ENCODE results near the gene PCDHGC4.

The PCDHGC4 gene

DNA sequence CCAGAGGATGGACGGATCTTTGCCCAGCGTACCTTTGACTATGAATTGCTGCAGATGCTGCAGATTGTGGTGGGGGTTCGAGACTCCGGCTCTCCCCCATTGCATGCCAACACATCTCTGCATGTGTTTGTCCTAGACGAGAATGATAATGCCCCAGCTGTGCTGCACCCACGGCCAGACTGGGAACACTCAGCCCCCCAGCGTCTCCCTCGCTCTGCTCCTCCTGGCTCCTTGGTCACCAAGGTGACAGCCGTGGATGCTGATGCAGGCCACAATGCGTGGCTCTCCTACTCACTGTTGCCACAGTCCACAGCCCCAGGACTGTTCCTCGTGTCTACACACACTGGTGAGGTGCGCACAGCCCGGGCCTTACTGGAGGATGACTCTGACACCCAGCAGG, 5.9 kb downstream of the PCDHGC4 start:
- no peak for DNase-seq

DNA sequence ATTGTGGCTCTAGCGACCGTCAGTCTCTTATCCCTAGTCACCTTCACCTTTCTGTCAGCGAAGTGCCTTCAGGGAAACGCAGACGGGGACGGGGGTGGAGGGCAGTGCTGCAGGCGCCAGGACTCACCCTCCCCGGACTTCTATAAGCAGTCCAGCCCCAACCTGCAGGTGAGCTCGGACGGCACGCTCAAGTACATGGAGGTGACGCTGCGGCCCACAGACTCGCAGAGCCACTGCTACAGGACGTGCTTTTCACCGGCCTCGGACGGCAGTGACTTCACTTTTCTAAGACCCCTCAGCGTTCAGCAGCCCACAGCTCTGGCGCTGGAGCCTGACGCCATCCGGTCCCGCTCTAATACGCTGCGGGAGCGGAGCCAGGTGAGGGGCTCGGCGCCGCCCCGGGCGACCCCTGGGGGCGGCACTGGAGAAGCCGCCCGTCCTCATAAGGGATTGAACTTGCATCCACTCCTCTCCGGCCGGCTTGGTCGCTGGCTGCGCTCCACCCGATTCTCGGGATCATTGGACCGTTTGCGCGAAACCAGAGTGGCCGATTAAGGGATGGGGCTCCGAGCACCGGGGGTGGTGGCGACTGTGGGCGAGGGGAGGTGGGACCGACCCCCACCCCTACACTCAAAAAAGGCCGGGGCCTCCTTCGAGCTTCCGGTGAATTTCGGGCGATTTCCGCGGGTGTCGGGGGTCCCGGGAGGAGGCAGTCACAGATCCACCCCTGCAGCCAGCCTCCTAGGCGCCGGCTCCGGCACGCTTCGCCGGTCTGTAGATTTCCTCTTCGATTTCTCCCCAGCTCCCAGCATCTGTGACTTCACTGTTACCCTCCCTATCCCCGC, 6.7 kb downstream of the PCDHGC4 start:
- DNase-seq, result peak; percentile 45

DNA sequence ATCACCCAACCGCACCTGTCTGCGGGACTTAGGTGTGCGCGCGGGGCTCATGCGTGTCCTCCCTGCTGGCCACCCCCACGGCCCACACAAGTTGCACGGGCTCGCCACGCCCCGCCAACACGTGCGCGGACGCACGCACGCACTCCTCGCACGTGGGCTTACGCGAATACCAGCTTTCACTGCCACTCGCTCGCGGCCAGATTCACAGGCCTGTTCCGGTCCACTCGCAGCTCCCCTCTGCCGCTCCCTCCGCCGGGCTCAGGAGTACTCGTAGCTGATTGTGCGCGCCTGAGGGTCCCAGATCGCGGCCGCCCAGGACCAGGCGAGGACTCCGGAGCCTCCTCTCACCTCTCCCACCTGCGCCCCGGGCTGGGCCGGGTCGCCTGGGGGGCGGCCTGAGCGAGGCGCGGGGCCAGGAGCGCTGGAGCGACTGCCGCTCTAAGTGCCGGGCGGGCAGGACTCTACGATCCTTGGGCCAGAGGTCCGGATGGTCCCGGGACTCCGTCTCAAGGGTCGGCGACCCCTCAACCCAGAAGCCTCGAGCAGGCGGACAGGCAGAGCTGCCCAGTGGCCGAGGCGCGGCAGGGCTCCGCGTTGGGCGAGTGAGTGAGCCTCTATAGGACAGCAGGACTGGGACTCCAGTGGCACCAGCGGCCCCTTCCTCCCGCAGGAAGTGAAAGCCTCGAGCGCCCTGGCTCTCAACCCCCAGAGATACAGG, 7.5 kb downstream of the PCDHGC4 start:
- DNase-seq, result peak; percentile 65

DNA sequence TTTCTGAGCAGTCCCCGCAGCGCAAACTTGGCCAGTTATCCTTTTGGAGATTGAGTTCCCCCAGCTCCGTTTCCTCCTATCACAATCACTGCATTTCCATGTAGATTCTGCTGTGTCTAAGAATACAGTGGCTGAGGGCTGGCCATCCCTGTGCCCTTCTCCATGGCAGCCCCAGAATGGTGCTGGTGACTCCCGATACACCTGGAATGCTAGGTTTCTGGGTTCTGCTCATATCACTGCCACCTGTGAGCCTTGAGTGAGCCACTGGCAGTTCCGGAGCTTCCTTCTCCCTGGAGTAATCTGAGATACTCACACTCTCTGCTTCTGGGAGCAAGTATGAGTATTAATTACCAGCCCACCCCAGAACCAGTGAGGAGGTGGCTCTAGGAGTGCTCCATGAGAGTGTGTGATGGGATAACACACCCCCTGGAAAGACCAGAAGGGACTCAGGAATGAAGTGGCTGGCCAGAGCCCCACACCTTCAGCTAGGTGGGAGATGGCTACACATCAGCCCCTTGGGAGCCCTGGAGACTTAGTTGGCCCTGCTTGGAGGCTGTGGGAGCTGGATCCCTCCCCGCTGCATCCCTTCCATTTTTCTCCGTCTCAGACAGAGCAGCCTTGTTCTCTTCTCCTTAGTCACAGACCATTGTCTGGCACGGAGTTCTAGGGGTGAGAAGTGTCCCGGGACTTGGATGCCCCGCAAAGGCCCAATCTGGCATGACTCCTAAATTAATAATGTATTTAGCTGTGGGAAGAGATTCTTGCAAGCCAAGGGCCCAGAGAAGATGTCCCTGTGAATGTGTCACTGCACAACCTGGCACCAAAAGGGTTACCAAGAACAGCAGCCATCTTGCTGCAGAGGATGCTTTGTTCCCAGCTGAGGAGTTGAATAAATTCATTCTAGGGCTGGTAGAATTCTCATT, 8.9 kb downstream of the PCDHGC4 start:
- peak; percentile 59 for DNase-seq

DNA sequence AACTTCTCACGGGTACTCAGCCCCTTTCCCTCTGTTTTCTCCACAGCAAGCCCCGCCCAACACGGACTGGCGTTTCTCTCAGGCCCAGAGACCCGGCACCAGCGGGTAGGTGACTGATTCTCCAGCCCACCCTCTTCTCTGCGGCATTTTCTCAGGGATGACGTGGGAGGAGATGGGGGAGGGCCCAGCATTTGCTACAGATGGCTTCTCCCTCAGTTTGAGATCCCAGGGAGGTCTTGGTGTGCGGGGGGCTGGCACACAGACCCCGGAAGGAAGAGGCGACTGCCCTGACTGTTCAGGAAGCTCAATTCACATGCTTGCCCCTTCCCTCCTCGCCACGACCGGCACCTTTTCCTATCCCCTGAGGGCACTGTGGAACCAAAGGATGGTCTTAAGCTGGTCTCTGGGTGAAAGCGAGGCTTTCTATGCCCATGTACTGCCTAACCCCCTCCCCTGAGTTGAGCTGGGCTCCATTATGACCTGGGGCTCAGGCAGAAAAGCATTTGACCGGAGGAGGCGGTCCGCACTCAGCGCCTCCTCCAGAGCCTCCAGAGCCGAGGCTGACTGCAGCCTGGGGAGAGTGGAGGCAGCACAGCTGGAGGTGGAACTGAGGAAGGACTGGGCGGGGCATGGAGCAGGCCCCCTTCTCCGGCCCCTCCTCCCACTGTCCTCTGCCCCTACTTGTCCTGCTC, 10.1 kb downstream of the PCDHGC4 start:
- DNase-seq, result peak; percentile 77

DNA sequence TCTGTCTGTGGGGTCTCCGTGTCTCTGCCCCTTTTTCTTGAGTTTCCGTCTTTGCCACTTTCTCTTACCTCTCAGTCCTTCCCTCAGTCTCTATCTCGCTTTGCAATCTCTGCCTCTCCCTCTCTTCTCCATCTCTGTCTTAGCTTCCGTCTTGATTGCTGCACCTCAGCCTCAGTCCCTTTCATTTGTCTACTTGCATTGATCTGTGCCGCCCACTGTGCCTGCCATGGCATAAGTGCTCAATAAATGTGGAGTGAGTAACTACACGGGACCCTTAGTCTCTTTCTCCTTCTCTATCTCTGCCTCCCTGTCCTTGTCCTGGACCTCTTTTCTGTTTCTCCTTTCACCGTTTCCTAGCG, 10.6 kb downstream of the PCDHGC4 start:
- DNase-seq, result peak; percentile 35

DNA sequence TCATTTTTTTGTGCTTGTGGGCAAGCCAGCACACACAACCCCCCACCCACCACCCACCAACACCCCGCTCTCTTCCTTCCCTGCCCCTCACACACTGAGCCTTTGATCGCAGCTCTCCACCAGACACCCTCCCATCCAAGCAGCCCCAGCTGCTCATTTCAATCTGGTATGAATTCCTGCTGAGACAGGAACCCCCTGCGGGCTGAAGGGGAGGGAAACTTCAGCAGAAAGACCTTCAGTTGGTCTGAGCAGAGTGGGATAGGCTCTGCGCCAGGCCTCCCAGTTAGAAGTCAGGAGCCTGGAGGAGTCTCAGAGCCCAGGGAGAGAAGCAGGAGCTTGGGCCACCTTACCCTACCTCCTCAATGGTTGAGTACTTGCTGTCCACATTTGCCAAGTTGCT, 11.2 kb downstream of the PCDHGC4 start:
- DNase-seq, result peak; percentile 84

DNA sequence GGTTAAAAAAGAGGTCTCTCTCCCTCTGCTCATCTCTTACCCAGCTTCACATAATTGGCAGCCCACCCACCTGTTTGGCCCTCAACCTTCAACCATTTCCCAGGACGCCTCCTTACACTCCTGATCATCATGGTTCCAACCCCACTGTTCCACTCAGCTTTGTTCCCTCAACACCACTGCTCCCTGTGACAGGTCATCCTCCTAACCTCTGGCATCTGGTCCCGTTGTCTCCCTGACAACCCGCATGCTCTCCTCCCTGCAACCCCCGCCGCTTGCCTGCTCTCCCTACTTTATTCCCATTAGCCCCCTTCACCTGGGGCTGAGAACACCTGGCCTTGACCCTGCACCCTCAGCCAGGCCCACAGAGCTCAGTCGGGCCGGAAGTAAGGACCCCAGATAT, 16.9 kb downstream of the PCDHGC4 start:
- DNase-seq, result peak; percentile 54

DNA sequence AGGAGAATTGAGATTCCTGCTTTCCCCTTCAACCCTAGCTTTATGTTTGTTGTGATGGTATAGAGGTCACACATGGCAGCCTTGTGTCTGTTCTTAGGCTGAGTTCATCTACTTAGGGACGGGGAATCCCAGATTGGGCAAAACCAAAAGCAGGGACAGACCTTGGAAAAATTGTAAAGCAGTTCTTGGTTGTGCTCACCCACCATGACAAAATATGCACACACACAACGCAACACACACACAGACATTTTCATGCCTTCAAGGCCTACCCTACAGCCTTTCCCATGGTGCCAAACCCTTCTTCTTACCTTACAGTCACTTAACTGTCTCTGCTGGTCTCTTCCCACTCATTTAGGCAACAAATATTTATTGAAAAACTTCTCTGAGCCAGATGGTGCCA, 18.9 kb downstream of the PCDHGC4 start:
- no peak for DNase-seq

DNA sequence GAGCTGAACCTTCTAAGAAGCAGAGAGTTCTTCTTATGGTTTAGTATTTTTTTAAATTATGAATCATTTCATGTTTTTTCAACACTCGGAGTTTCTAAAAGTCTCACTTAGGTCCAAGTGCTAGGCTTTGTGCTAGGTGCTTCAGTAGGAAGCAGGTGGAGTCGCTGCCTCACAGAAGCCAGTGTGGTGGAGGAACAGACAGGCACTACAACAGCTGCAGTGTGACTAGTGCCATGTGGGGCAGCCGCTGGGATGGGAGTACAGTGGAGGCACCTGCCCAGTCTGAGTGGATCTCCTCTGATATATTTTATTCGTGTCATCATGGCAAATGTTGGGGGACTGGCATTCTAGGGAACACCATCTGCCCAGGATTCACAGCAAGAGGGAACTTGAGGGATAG, 19.4 kb downstream of the PCDHGC4 start:
- no peak for DNase-seq

DNA sequence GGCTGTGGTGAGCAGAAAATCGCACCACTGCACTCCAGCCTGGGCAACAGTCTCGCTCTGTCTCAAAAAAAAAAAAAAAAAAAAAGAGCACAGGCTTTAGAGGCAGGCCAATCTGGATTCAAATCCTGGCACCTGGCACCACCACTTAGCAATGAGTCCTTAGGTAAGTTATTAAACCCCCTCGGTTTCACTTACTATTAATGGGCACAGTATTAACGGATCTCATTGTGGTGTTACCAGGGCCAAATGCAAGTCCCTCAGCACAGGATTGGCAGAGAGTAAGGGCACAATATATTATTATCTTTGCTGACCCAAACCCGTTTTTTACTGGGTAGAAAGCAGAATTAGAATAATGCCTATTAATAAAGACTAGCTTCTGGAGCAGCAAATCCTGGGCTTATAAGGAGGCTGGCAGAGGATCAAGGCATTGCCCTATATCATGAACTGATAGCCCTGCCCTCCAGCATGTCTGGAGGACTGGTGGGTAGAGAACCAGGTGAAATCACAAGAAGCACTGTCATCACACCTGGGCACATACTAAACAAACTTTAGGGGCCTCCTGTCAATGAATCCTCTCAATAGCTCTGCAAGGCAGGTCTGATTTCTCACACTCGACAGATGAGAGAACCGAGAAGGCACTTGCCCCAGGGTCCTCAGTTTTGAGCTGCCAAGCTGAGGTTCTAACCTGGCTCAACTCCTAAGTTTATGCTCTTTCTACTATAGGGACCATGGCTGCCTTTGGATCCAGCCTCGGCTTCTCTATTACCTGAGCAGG, 21.7 kb downstream of the PCDHGC4 start:
- no peak for DNase-seq

DNA sequence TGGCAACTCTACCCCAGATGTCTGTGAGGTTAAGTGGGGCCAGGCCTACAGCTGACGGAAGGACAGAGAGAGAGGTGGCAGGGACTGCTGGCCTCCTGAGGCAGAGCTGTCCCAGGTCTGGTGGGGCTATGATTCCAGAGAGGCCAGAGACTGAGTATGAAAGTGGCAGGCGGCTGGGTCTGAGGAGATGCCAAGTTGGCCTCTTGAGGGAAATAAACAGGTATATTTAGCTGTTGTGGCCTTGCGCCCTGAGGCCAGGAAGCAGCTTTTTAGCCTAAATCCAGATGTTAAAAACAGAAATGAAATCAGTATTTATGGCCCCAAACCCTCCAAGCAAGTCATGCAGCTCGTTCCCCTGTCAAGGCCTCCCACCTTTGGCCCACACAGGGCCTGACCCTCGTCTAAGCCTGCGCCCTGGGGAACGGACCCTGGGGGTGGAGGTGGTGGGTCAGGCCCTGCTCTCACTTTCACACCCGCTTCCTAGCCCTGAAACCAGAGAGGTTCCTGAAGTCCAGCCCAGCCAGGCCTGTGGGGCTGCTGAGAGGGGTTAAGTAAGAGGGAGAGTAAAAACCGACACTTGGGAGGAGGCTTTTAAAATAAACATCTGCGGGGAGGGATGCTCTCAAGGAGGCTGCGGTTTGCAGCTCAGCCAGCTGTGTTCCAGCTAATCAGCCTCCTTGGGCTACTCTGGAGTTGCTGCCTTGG, 22.7 kb downstream of the PCDHGC4 start:
- peak; percentile 67 for DNase-seq

DNA sequence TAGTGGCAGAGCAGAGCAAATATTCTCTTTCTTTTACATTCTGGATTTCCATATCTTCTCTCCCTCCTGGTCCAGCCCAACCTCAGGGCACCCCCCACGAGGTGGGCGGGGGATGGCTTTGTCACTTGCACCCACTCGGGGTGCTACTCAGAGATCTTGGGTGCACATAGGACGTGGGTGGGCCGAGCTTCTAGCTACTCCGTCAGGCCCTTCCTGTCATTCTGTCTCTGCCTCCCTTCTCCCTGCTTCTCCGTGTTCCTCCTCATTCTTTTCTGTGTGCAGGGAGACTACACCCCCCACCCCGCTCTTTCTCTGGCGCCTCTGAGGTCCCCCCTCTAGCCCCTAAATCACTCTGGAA, 23.6 kb downstream of the PCDHGC4 start:
- no peak for DNase-seq

DNA sequence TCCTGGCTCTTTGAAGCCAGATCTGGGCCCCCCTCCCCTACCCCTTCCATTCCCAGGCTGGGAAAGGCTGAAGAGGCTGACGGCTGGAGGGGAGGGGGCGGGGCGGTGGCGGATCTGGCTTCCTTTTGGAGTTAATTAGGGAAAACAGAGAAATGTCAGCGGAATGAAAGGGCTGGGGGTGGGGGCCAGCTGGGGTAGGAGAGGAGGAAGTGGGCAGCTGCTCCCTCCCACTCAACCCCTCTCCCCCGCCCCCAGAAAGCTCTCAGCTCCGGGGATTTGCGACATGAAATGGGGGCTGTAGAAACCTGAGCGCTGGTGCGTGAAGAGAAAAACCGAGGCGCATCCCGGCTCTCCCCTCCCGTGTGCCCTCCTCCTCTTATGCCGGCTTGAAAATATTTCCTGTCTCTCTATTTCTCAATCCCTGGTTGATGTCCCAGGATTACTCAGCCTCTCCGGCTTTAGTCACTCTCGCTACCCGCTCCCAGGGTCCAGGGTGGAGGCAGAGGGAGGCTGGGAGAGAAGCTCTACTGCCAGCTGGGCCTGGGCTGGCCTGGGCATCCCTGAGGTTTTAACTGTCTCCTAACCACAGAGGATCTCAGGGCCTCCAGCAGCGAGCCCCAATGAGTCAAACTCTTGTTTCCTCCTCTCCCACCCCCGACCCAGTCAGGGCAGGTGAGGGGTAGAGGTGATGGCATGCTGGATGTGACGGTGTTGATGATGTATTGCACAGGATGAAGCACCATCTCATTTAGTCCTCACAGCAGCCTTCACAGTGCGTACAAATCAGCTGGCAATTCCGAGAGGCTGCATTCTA, 24.2 kb downstream of the PCDHGC4 start:
- DNase-seq, result peak; percentile 93

DNA sequence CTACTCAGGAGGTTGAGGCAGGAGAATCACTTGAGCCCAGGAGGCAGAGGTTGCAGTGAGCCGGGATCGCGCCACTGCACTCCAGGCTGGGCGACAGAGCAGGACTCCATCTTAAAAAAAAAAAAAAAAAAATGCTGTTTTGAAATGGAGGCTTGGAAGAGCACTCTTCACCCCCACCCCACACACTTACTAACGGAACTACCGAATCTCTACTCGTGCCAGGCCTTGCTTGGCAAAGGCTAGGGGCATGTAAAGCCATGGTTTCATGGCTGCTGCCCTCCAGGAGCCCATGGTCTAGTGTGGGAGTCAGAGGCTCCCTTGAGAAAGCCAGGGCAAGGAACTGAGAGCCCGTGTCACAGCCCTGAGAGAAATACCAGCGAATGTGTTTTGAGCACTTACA, 25.3 kb downstream of the PCDHGC4 start:
- no peak for DNase-seq

DNA sequence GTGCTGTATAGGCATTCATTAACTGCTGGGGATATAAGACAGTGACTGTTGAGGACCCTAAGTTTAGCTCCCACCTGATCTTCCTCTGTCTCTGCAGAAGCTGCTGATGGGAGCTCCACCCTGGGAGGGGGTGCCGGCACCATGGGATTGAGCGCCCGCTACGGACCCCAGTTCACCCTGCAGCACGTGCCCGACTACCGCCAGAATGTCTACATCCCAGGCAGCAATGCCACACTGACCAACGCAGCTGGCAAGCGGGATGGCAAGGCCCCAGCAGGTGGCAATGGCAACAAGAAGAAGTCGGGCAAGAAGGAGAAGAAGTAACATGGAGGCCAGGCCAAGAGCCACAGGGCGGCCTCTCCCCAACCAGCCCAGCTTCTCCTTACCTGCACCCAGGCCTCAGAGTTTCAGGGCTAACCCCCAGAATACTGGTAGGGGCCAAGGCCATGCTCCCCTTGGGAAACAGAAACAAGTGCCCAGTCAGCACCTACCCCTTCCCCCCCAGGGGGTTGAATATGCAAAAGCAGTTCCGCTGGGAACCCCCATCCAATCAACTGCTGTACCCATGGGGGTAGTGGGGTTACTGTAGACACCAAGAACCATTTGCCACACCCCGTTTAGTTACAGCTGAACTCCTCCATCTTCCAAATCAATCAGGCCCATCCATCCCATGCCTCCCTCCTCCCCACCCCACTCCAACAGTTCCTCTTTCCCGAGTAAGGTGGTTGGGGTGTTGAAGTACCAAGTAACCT, 26.2 kb downstream of the PCDHGC4 start:
- no peak for DNase-seq

DNA sequence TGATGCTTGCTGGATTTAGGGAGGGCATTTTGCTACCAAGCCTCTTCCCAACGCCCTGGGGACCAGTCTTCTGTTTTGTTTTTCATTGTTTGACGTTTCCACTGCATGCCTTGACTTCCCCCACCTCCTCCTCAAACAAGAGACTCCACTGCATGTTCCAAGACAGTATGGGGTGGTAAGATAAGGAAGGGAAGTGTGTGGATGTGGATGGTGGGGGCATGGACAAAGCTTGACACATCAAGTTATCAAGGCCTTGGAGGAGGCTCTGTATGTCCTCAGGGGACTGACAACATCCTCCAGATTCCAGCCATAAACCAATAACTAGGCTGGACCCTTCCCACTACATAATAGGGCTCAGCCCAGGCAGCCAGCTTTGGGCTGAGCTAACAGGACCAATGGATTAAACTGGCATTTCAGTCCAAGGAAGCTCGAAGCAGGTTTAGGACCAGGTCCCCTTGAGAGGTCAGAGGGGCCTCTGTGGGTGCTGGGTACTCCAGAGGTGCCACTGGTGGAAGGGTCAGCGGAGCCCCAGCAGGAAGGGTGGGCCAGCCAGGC, 27.0 kb downstream of the PCDHGC4 start:
- peak; percentile 9 for DNase-seq

DNA sequence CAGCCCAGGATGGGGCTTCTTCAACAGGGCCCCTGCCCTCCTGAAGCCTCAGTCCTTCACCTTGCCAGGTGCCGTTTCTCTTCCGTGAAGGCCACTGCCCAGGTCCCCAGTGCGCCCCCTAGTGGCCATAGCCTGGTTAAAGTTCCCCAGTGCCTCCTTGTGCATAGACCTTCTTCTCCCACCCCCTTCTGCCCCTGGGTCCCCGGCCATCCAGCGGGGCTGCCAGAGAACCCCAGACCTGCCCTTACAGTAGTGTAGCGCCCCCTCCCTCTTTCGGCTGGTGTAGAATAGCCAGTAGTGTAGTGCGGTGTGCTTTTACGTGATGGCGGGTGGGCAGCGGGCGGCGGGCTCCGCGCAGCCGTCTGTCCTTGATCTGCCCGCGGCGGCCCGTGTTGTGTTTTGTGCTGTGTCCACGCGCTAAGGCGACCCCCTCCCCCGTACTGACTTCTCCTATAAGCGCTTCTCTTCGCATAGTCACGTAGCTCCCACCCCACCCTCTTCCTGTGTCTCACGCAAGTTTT, 27.6 kb downstream of the PCDHGC4 start:
- DNase-seq, result peak; percentile 93
